ENCODE data around the gene CPA5. TPM values are rescaled to one million over a fixed set of nuclear protein-coding genes. Genes with fewer than 3 reads are reported as not detected.

CPA5 gene
- total RNA-seq, 4 donors from 2014 or later, result not detected

- DNase-seq (ENCODE audit: low spot score) (no peak), ATAC-seq (ENCODE audit: low FRiP score) (no peak)
- TF ChIP-seq, protein P1, sequence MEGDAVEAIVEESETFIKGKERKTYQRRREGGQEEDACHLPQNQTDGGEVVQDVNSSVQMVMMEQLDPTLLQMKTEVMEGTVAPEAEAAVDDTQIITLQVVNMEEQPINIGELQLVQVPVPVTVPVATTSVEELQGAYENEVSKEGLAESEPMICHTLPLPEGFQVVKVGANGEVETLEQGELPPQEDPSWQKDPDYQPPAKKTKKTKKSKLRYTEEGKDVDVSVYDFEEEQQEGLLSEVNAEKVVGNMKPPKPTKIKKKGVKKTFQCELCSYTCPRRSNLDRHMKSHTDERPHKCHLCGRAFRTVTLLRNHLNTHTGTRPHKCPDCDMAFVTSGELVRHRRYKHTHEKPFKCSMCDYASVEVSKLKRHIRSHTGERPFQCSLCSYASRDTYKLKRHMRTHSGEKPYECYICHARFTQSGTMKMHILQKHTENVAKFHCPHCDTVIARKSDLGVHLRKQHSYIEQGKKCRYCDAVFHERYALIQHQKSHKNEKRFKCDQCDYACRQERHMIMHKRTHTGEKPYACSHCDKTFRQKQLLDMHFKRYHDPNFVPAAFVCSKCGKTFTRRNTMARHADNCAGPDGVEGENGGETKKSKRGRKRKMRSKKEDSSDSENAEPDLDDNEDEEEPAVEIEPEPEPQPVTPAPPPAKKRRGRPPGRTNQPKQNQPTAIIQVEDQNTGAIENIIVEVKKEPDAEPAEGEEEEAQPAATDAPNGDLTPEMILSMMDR (IDR thresholded peaks at IDR 0.05), result no peak
These were observed 19.8 kb downstream of the CPA5 start for GRCh38 chr7:130364451-130364850.

- no peak for ATAC-seq (ENCODE audit: low FRiP score)
- TF ChIP-seq, protein P1 (IDR thresholded peaks at IDR 0.05), result no peak
- DNase-seq (ENCODE audit: low spot score), result no peak
These were observed 20.5 kb downstream of the CPA5 start for GRCh38 chr7:130365088-130365487.

- TF ChIP-seq, protein P1 (IDR thresholded peaks at IDR 0.05), result no peak
- ATAC-seq (ENCODE audit: low FRiP score) (no peak), DNase-seq (ENCODE audit: low spot score) (no peak)
These were observed 21.2 kb downstream of the CPA5 start for GRCh38 chr7:130365511-130366441.

- DNase-seq (ENCODE audit: low spot score) (no peak), ATAC-seq (ENCODE audit: low FRiP score) (no peak)
- TF ChIP-seq, protein P1 (IDR thresholded peaks at IDR 0.05), result no peak
These were observed 21.9 kb downstream of the CPA5 start for GRCh38 chr7:130366564-130366963.

GRCh38 chr7:130367088-130367755 is 22.6 kb downstream of the CPA5 start:
- TF ChIP-seq, protein P1 (IDR thresholded peaks at IDR 0.05), result no peak
- DNase-seq (ENCODE audit: low spot score) (no peak), ATAC-seq (ENCODE audit: low FRiP score) (no peak)

GRCh38 chr7:130367836-130368746 is 23.5 kb downstream of the CPA5 start:
- DNase-seq (ENCODE audit: low spot score) (no peak), ATAC-seq (ENCODE audit: low FRiP score) (no peak)
- TF ChIP-seq, protein P1 (IDR thresholded peaks at IDR 0.05), result no peak
